ENCODE data around the gene MRPL37. TPM values are rescaled to one million over a fixed set of nuclear protein-coding genes. Genes with fewer than 3 reads are reported as not detected.
A peak's percentile ranks its signal among the peaks of the same experiment; 100 is the strongest.

The MRPL37 gene
- total and polyA plus RNA-seq, 2 donors from 2014 or later, result 47.4 to 114 TPM

GRCh38 chr1:54220004-54220811 is 20.2 kb downstream of the MRPL37 start:
- intact Hi-C loops (cut with DNase I), result no loop called here
- Histone ChIP-seq H3K9ac (ENCODE audit: low read length in 3 of 3) (no peak overlapping the region), H3K36me3 (ENCODE audit: control insufficient read depth in 2 of 3, insufficient read depth in 3 of 3, low read length in 3 of 3) (peaks cover 10 to 39% (median 24%) of the 10 kb centered on the region in 3 donors), H3K9me3 (ENCODE audit: control insufficient read depth in 2 of 3, insufficient read depth in 1 of 3, low read length in 3 of 3) (no peaks in the 10 kb centered on the region), H3K27ac (ENCODE audit: low read depth in 2 of 2, low read length in 2 of 2) (peak overlapping the region in 1 of 2 donors; percentile 41), H3K4me1 (ENCODE audit: control insufficient read depth in 2 of 3, insufficient read depth in 2 of 3, low read depth in 1 of 3, low read length in 3 of 3) (peaks cover 0 to 7% (median 5%) of the 10 kb centered on the region in 3 donors), H3K27me3 (ENCODE audit: control insufficient read depth, insufficient read depth, low read length) (no peaks in the 10 kb centered on the region), H3K4me3 (ENCODE audit: low read length in 3 of 3) (no peak overlapping the region)
- DNase-seq (peak in 3 of 5 donors; percentile 35 to 89 (median 48)), FAIRE-seq (no peak)
- TF ChIP-seq, protein P1, sequence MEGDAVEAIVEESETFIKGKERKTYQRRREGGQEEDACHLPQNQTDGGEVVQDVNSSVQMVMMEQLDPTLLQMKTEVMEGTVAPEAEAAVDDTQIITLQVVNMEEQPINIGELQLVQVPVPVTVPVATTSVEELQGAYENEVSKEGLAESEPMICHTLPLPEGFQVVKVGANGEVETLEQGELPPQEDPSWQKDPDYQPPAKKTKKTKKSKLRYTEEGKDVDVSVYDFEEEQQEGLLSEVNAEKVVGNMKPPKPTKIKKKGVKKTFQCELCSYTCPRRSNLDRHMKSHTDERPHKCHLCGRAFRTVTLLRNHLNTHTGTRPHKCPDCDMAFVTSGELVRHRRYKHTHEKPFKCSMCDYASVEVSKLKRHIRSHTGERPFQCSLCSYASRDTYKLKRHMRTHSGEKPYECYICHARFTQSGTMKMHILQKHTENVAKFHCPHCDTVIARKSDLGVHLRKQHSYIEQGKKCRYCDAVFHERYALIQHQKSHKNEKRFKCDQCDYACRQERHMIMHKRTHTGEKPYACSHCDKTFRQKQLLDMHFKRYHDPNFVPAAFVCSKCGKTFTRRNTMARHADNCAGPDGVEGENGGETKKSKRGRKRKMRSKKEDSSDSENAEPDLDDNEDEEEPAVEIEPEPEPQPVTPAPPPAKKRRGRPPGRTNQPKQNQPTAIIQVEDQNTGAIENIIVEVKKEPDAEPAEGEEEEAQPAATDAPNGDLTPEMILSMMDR (IDR thresholded peaks at IDR 0.05; ENCODE audit: borderline replicate concordance, extremely low read depth, insufficient read depth), result no peak

DNA sequence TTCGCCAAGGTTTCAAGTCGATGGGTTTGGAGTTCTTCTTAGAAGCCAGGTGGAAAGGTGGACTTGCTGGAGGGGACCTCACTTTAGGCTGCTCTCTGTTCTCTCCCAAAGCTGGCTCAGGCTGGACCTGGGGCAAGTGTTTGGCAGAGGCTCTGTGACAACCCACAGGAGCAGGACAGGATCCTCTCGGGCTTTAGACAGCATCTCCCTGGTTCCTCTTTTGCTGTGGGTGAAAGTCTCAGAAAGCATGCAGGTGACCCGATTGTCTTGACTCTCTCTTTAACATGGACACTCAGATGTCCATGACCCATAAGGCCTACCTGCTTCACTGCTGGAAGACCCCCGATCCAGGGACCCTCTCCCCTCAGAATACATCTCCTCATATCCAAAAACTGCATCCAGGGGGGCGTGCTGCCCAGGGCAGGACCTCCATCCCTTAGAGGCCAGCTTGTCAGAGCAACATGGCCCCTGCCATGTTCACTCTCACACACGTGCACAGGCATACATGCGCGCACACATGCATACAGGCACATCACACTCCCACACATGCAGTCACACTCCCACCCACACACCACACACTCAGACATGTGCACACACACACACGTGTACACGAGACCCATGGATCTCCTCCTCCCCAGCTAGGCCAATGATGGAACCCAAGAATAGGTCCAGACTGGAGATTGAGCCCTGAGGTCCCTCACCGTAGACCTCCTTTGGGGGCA is 21.3 kb downstream of the MRPL37 start:
- TF ChIP-seq, protein P1 (IDR thresholded peaks at IDR 0.05; ENCODE audit: borderline replicate concordance, extremely low read depth, insufficient read depth), result no peak
- intact Hi-C loops (cut with DNase I), result no loop called here
- Histone ChIP-seq H3K9ac (ENCODE audit: low read length in 3 of 3) (no peak overlapping the region), H3K9me3 (ENCODE audit: control insufficient read depth in 2 of 3, insufficient read depth in 1 of 3, low read length in 3 of 3) (no peaks in the 10 kb centered on the region), H3K4me3 (ENCODE audit: low read length in 3 of 3) (no peak overlapping the region), H3K27ac (ENCODE audit: low read depth in 2 of 2, low read length in 2 of 2) (no peak overlapping the region), H3K27me3 (ENCODE audit: control insufficient read depth, insufficient read depth, low read length) (no peaks in the 10 kb centered on the region), H3K36me3 (ENCODE audit: control insufficient read depth in 2 of 3, insufficient read depth in 3 of 3, low read length in 3 of 3) (peaks cover 7 to 33% (median 18%) of the 10 kb centered on the region in 3 donors), H3K4me1 (ENCODE audit: control insufficient read depth in 2 of 3, insufficient read depth in 2 of 3, low read depth in 1 of 3, low read length in 3 of 3) (peaks cover 0 to 7% (median 5%) of the 10 kb centered on the region in 3 donors)
- DNase-seq (no peak), FAIRE-seq (no peak)

GRCh38 chr1:54221867-54222484 is 22.0 kb downstream of the MRPL37 start:
- H3K36me3 ChIP-seq (ENCODE audit: control insufficient read depth in 2 of 3, insufficient read depth in 3 of 3, low read length in 3 of 3), result peaks cover 7 to 26% (median 12%) of the 10 kb centered on the region in 3 donors
- H3K27ac ChIP-seq (ENCODE audit: low read depth in 2 of 2, low read length in 2 of 2), result no peak overlapping the region
- peaks cover 0 to 7% (median 5%) of the 10 kb centered on the region in 3 donors for H3K4me1 ChIP-seq (ENCODE audit: control insufficient read depth in 2 of 3, insufficient read depth in 2 of 3, low read depth in 1 of 3, low read length in 3 of 3)
- H3K27me3 ChIP-seq (ENCODE audit: control insufficient read depth, insufficient read depth, low read length), result no peaks in the 10 kb centered on the region
- DNase-seq, result no peak
- intact Hi-C loops (cut with DNase I), result no loop called here
- H3K4me3 ChIP-seq (ENCODE audit: low read length in 3 of 3), result no peak overlapping the region
- no peaks in the 10 kb centered on the region for H3K9me3 ChIP-seq (ENCODE audit: control insufficient read depth in 2 of 3, insufficient read depth in 1 of 3, low read length in 3 of 3)
- no peak for FAIRE-seq
- no peak overlapping the region for H3K9ac ChIP-seq (ENCODE audit: low read length in 3 of 3)
- TF ChIP-seq, protein P1 (IDR thresholded peaks at IDR 0.05; ENCODE audit: borderline replicate concordance, extremely low read depth, insufficient read depth), result no peak

All from kidney (tissue), 14 donors.